GM19372 (cell line): ENCODE measurements around the gene CPA1.

Experiments used
- ATAC-seq: cut with Tn5 transposase; IDR thresholded peaks from one replicate; pipeline ENCODE4 v1.9.1; 2021; ENCODE audit warnings: mild to moderate bottlenecking, low read depth, moderate library complexity; ENCODE audit not compliant: unreplicated experiment

CPA1 gene

DNA sequence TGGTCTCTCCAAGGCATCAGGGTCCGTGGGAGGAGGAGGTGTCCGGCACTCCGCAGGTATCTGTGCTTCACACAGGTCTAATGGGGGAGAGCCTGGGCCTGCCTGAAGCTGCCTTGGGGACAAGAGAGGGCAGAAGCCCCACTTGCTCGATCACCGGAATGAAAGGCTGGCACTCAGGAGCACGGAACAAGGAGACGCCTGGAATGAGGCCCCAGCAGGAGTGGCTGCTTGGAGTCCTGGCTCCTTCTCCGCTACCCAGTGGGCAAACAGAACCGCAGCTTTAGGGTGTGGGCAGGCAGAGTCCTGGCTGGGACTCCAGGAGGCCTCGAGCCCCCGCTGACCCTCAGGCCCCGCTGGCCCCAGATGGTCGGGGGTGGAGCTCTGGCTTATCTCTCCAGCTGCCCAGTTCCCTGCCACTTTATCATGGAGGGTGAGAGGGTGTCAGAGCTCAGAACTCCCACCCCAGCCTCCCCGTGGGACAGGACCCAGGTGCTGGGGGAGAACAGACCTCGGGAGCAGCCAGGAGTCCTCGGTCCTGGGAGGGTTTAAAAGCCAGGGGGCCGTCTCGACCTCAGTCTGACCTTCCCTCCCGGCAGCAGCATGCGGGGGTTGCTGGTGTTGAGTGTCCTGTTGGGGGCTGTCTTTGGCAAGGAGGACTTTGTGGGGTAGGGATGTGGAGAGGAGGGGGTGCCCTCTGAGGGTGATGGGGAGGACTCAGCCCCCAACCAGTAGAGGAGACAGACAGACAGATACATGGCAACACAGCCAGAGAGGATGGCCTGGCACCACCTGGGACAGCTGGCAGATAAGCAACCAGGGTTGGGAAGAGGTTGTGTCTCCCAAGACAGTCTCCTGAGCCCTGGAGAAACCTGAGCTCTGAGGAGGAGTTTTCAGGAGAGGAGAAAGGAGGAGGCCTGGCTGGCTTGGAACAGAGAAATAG, at the start of gene CPA1:
TSS of gene CPA1 (plus strand) at position 574 of the 940 bp plus-strand sequence. CDS start at position 601, 27 bp downstream.
- no peak for ATAC-seq

DNA sequence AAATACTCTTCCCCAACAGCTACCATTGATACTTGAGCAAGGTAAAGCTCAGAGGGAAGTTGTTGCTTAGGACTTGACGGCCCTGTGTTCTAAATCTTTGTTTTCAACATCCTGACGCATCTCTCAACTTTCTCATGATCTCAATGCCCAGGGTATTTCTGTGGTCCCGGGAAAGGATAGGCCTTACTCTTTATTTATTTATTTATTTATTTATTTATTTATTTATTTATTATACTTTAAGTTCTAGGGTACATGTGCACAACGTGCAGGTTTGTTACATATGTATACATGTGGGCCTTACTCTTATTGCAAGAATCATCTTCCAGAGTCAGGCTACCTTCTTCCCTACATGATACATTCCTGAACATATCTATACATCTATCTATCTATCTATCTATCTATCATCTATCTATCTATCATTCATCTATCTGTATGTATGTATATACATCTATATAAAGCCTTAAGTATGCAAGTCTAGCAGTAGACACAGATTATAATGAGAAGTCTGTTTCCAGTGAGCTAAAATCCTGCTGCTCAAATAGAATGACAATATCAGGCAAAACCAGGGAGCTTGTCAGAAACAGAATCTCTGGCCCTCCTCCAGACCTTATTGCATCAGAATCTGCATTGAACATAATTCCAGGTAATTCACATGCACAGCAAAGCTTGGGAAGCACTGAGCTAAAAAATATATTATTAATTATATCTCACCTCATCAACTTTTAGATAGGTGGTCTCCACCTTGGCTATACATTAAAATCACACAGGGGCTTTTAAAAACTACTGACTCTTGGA, 47.8 kb upstream of the CPA1 start:
- no peak for ATAC-seq

DNA sequence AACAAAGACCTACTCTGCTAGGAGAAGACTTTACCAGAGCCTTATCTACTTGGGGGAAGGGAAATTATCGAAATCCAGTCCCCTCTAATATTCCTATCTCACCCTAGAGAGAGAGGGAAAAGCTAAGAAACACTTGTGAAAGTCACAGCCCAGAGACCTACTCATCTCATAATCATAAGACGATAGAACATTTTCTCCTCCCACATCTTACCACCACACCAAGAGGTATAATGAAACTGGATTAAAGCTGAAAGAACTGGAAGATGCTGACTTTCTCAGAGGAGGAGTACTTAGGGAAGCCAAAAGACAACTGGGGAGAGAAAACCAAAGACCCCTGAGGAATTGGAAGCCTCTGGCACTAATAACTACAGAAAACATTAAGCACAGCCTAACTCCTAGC, 46.5 kb upstream of the CPA1 start:
- no peak for ATAC-seq

DNA sequence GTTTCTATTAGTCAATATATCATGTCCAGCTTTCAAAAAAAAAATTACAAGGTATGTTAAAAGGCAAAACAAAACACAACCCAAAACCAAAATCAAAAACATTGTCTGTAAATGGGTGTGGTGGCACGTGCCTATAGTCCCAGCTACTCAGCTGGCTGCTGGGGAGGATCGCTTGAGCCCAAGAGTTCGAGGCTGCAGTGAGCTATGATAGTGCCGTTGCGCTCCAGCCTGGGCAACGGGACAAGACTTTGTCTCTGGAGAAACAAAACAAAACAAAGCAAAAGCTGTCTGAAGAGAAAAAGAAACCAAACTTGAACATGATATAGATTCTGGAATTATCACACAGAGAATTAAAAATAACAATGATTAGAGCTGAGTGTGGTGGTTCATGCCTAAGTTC, 46.0 kb upstream of the CPA1 start:
- no peak for ATAC-seq

DNA sequence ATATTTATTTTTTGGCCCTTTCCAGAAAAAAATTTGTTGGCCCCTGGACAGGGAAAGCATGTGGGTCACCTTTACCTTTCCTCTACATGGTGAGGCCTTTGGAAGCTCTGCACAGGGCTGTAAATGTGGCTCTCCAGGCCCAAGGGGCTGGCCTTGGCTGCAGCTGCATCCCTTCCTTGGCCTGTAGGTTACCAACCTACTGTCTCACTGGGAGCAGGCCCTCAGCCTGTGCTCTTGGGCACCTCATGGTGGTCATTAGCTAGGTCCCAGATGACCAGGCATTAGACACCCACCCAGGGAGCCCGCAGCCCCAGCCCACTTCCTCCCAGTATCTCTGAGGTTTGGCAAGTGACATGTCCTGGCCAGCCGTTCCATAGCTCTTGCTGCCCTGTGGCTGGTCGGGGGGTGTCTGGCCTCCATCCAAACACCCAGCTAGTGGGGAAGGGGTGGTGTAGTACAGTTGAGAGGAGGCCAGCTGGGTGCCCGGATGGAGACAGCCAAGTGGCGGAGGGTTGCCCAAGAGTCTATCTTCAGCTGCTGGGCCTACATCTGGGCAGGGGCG, 42.8 kb upstream of the CPA1 start:
- no peak for ATAC-seq

DNA sequence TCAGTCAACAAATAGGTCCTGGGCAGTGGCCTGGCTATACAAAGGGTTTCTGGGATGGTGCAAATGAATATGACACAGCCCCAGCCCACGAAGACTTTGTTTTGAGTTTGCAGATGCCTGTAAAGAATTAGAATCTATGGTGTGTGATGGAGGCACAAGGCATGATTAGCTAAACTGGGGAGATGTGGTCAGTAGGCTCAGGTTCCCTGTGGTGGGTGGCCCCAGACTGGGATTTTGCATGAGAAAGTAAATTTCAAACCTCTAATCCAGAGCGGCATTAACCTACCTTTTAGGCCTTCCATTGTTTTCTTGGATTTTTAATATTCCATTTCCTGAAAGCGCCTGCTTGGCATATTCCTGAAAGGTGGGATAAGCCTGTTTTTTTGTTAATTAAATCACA, 42.1 kb upstream of the CPA1 start:
- no peak for ATAC-seq

DNA sequence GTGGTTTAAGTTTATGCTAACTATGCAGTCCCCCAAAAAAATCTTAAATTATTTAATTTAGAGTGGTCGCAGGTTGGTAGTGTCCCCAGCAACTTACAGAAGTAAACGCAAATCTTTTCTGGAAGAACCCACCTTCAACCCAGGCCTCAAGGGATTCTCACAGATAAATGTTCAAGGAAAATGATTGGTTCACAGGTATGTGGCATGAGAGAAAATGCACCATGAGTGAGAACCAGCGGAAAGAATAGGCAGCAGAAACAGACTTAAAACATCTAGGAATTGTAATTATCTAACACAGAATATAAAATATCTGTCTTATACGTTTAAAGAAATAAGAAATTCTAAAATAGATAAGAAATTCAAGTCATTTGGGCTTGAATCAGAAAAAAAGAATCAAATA, 38.4 kb upstream of the CPA1 start:
- no peak for ATAC-seq

DNA sequence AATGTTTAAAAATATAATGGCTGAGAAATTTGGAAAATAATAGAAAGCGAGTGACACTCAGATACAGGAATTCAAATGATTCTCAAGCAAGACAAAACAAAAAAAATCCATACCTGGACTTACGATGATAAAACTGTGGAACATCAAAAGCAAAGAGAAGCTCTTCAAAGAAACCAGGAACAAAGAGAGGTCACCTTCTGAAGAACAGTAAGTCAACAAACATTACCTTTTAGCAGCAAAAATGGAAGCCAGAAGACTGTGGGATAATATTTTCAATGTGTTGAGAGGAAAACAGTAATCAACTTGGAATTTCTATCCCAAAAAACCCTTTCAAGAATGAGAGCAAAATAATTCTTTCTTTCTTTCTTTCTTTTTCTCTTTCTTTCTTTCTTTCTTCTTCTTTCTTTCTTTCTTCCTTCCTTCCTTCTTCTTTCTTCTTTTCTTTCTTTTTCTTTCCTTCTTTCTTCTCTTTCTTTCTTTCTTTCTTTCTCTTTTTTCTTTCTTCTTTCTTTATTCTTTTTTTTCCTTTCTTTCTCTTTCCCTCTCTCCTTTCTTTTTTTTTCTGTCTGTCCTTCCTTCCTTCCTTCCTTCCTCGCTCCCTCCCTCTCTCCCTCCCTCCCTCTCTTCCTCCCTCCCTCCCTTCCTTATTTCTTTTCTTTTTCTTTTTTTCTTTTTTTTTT, 37.5 kb upstream of the CPA1 start:
- no peak for ATAC-seq

DNA sequence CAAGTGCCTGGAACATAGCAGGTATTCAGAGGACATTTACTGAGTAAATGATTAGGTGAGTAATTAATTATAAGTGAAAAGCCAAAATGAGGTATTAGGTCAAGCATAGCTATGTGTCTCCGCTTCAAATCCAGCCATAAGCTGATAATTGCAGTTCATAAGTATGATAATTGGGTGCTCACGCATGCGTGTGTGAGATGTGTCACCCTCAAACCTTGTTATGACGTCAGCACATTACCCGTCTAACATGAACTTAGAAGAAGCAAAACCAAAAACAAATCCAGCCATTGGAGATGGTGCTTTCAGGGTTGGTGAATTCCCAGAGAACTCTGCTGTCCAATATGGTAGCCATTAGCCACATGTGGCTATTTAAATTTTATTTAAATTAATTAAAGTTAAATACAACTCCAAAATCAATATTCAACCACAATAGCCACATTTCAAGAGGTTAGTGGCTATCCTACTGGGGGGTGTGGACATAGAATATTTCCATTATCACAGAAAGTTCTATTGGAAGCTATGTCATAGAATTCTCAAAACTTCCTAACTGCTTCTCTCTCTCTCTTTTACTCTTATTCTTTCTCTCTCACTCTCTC, 35.9 kb upstream of the CPA1 start, which contains the start of gene CPA5:
TSS of gene CPA5 (plus strand) at position 546 of the 596 bp plus-strand sequence. CDS start 1,670 bp downstream, outside the sequence.
- ATAC-seq, result no peak

DNA sequence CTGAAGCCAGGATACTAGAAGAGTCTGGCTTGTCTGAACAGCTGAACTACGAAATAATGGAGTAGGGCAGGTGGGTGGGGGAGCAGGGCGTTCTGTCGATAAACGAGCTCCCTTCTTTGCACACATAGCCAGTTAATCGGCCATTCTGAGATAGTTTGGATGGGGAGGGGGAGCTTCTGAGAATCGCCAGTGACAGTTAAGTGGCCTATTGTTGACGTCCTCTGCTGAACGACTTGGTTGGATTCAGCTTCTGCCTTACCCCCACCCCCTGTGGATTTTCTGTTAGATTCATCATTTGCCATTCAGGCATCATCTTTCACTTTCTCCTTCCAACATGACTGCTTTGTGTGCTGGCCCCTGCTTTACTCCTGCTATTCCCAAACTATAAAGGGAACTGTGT, 35.2 kb upstream of the CPA1 start:
- no peak for ATAC-seq

DNA sequence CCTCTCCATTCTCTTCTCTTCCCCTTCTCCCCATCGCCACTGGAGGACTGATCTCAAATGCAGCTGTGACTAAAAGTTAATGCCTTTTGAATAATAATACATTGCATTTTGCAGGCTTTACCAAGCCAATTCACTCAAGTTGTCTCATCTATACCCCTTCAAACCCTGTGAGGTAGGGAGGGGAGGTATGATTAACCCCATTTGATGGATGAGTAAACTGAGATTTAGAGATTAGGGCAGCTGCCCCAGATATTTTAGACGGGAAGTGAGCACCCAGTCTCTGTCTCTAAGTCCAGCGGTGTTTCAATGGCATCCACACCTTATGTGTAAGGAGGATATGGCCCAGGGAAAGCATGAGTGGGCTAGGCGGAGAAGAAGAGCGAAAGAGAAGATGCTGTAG, 34.6 kb upstream of the CPA1 start:
- ATAC-seq, result no peak

DNA sequence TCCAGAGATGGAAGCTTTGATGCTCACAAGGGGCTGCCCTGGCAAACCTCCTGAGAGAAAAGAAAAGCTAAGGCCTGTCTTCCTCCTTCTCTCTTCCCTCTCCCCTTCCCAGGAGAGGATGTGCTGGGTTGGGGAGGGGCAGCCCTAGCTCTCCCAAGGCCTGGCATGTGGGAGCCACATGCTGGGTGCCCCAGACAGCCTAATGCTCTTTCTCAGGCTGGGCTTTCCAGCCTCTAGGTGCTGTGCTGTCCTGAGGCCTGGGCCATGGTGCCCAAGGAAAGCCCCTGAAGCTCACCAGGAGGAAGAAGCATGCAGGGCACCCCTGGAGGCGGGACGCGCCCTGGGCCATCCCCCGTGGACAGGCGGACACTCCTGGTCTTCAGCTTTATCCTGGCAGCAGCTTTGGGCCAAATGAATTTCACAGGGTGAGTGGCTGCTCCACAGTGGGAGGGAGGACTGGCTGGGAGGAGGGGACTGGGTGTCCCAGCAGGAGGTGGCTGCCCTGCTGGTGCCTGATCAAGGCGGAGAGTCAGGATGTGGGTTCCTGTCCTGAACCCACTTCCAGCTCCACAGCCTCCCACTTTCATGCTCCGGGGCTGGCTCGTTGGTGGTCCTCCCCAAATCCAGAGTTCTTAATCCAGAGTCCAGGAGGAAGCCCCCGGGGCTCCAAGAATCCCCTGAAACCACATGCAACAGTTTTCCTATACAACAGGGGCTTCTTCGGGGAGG, 34.0 kb upstream of the CPA1 start:
- no peak for ATAC-seq

DNA sequence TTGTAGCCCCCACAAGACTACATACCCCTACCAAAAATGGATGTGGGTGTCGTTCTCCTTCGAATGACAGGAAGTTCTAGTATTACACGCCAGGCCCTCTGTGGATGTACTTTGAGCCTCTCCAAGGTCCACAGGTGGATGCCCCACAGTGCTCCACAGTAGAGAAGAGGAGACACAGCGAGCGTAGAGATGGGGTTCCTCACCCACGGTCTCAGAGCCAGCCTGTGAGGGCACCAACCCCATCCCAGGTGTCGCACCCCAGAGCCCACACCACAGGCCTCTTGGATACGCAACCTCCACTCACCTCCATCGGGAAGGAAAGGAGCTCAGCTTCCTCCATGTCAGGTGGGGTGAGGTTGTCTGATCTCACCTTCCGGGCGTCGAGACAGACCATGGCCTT, 33.4 kb upstream of the CPA1 start:
- ATAC-seq, result no peak

DNA sequence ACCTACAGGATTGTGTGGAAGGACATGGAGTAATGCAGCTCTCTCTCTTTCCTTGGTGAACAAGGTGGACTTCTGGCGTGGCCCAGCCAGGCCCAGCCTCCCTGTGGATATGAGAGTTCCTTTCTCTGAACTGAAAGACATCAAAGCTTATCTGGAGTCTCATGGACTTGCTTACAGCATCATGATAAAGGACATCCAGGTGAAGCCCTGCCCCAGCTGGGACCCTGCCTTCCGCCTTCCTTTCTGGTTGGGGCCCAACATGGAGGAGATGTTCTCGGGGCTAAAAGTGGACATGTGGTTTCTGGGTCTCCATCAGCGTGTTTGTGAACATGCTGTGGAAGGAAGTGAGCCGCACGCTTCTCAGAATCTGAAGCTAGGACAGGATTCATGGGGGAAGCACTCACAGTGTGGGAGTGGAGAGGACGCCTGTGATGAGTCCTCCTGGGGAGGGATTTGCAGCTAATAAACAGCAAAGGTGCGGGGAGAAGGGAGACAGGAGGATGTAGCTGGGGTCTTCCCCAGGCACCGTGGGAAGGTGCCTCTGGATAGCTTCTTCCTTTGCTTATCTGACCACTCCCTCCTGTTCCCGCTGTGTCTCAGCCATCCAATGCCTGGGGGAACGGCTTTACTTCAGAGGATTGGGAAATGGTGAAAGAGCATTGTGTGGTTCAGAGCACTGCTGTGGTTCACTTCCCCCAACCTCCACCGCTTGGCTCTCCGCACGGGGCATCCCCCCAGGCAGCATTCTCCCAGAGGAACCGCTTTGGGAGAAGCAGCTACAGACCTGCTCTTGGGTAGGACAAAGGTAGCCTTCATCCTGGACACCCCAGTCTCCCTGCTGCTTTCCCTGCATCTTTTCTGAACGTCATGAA, 30.1 kb upstream of the CPA1 start:
- no peak for ATAC-seq

DNA sequence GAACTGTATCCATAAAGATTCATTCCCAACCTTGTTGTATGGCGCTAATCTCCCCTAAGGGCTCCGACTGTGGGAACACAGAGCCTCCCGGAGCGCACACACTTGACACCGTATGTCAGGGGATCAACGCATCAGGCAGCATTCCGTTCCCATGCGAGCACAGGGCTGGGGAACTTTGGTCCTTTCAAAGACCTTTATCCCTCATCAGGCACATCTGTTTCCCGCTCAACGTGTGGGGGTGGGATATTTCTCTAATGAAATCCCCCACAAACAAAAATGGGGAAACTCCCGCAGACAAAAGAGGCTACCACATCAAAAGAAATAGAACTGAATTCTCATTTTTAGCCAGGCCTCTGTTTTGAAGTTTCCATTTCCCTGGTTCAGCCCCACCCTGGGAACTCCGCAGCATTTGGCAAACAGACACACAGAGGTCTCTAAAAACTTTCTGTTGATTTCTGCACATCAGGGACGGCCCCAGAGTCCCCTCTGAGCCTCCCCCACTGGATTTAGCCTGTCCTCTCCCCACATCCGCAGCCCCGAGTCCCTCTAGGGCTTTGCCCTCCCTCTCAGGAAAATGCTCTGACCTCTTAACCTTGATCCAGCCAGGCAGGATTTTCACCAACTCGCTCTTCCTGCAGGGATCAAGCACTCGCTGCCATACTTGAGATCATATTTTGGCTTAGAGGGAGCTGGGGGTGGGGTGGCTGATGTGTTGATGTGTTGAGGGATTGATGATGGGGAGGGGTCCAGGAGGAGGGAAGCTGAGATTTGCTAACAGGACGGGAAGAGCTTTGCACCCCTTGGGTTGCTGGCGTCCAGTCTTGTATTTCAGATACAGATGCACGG, 29.1 kb upstream of the CPA1 start:
- no peak for ATAC-seq

DNA sequence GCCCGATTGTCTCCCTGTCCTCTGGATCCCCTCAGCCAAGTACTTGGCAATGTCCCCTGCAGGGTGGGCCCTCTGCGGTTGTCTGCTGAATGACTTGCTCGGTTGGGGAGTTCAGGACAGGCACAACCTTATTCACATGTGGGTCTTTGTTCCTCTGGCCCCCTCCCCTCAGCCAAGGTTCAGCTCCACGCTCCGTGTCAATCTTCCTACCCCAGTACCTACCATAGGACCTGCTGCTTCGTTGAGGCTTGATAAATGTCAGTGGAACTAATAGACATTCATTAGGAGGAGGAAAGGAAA, 28.6 kb upstream of the CPA1 start:
- ATAC-seq, result no peak

DNA sequence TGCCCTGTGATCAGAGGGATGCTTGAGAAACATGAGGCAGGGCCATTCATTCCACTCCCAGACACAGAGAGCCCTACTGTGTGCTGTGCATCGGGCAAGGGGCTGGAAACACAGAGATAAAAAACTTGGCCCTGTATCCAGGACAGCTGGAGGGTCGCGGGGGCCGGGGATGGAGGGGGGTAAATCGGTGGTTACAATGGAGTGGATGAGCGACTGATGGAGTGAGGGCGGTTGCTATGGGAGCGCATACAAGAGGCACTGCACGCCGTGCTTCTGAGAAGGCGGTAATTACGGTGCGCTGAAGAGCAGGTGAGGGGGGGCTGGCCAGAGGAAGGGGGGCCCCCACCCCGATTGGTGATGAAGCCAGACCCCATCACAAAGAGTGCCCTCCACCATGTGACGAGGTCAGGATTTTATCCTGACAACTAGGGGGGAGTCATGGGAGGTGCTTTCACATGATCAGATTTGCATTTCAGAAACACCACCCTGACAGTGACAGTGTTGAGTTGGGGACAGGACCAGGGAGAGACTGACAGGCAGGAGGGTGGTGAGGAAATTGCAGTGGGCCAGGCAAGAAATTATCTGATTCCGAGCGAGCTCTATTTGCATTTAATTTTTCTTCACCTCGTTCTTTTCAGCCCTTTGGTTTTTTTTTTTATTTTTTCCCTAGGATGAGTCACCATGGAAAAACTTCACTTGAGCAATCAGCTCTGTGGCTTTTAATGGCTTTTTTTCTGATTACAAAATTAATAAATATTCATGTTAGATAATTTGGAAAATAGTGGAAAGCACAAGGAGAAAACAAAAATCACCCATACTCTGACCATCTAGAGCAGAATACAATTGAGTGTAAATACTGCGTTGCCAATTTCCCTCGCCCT, 27.9 kb upstream of the CPA1 start:
- no peak for ATAC-seq
